ENCODE results near the gene BCL2L12.

DNA sequence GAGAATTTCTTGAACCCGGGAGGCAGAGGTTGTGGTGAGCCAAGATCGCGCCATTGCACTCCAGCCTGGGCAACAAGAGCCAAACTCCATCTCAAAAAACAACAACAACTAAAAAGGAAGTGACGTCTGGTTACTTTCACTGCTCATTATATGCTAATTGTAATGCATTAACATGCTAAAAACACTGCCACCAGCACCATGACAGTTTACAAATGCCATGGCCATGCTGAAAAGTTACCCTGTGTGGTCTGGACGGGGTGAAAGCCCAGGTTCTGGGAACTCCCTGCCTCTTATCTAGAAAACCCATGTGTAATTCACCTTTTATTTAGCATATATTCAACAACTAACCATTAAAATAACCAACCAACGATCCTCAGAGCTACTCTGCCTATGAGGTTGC is 53.3 kb downstream of the BCL2L12 start:
- TF ChIP-seq, protein P1, sequence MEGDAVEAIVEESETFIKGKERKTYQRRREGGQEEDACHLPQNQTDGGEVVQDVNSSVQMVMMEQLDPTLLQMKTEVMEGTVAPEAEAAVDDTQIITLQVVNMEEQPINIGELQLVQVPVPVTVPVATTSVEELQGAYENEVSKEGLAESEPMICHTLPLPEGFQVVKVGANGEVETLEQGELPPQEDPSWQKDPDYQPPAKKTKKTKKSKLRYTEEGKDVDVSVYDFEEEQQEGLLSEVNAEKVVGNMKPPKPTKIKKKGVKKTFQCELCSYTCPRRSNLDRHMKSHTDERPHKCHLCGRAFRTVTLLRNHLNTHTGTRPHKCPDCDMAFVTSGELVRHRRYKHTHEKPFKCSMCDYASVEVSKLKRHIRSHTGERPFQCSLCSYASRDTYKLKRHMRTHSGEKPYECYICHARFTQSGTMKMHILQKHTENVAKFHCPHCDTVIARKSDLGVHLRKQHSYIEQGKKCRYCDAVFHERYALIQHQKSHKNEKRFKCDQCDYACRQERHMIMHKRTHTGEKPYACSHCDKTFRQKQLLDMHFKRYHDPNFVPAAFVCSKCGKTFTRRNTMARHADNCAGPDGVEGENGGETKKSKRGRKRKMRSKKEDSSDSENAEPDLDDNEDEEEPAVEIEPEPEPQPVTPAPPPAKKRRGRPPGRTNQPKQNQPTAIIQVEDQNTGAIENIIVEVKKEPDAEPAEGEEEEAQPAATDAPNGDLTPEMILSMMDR (tag by site-specific recombination; IDR thresholded peaks at IDR 0.05): no peak
- TF ChIP-seq, protein P2, sequence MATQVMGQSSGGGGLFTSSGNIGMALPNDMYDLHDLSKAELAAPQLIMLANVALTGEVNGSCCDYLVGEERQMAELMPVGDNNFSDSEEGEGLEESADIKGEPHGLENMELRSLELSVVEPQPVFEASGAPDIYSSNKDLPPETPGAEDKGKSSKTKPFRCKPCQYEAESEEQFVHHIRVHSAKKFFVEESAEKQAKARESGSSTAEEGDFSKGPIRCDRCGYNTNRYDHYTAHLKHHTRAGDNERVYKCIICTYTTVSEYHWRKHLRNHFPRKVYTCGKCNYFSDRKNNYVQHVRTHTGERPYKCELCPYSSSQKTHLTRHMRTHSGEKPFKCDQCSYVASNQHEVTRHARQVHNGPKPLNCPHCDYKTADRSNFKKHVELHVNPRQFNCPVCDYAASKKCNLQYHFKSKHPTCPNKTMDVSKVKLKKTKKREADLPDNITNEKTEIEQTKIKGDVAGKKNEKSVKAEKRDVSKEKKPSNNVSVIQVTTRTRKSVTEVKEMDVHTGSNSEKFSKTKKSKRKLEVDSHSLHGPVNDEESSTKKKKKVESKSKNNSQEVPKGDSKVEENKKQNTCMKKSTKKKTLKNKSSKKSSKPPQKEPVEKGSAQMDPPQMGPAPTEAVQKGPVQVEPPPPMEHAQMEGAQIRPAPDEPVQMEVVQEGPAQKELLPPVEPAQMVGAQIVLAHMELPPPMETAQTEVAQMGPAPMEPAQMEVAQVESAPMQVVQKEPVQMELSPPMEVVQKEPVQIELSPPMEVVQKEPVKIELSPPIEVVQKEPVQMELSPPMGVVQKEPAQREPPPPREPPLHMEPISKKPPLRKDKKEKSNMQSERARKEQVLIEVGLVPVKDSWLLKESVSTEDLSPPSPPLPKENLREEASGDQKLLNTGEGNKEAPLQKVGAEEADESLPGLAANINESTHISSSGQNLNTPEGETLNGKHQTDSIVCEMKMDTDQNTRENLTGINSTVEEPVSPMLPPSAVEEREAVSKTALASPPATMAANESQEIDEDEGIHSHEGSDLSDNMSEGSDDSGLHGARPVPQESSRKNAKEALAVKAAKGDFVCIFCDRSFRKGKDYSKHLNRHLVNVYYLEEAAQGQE (tag by site-specific recombination; IDR thresholded peaks at IDR 0.05): no peak
- TF ChIP-seq ZNF777 (tag by site-specific recombination; IDR thresholded peaks at IDR 0.05; ENCODE audit: borderline replicate concordance): no peak
- no peak for TF ChIP-seq ZNF266 (tag by site-specific recombination; IDR thresholded peaks at IDR 0.05; ENCODE audit: low read depth)
